K562 (cell line): ENCODE measurements around the gene AGPAT2. TPM values are rescaled to one million over a fixed set of nuclear protein-coding genes. Genes with fewer than 3 reads are reported as not detected.
A peak's percentile ranks its signal among the peaks of the same experiment; 100 is the strongest.

Experiments used
- ARID4B ChIP-seq: sonication (generic); formaldehyde crosslinking; IDR thresholded peaks from 2 replicates; pipeline ENCODE4 v1.8.0; 2022; ENCODE audit warnings: mild to moderate bottlenecking, missing genetic modification reagents
- CEBPB ChIP-seq: fragments of 450-650 bp; IDR thresholded peaks from 2 replicates; pipeline ENCODE4 v1.6.1; 2016; ENCODE audit warnings: missing genetic modification characterization, missing compliant biosample characterization
- CXXC5 ChIP-seq: fragments of 250-450 bp; sonication (Bioruptor Pico); IDR thresholded peaks from 2 replicates; pipeline ENCODE4 v1.8.0; 2022; ENCODE audit warnings: inconsistent platforms, mild to moderate bottlenecking, moderate library complexity
- DIDO1 ChIP-seq: fragments of 450-650 bp; IDR thresholded peaks from 2 replicates; pipeline ENCODE4 v1.6.1; 2016; ENCODE audit warnings: low read depth, missing biosample characterization, missing genetic modification characterization
- DLX4 ChIP-seq: fragments of 250-450 bp; sonication (Bioruptor Pico); IDR thresholded peaks from 2 replicates; pipeline ENCODE4 v1.6.1; 2021; ENCODE audit warnings: mild to moderate bottlenecking
- DPF2 ChIP-seq: fragments of 450-650 bp; IDR thresholded peaks from 2 replicates; pipeline ENCODE4 v1.6.1; 2016
- FOSL1 ChIP-seq: fragments of 200-800 bp; sonication (Bioruptor generic); conservative IDR thresholded peaks from 2 replicates; pipeline ENCODE4 v1.6.1; 2016; ENCODE audit warnings: missing genetic modification characterization, missing compliant biosample characterization
- FOXP4 ChIP-seq: sonication (generic); formaldehyde crosslinking; IDR thresholded peaks from 2 replicates; pipeline ENCODE4 v1.8.0; 2022; ENCODE audit warnings: mild to moderate bottlenecking, missing genetic modification reagents, borderline replicate concordance
- GABPA ChIP-seq: fragments of 200-800 bp; sonication (Bioruptor generic); conservative IDR thresholded peaks from 2 replicates; pipeline ENCODE4 v1.6.1; 2016; ENCODE audit warnings: low read depth, missing genetic modification characterization, missing compliant biosample characterization
- GATAD2B ChIP-seq: fragments of 450-650 bp; IDR thresholded peaks from 2 replicates; pipeline ENCODE4 v1.6.1; 2017; ENCODE audit warnings: mild to moderate bottlenecking, borderline replicate concordance
- HLTF ChIP-seq: fragments of 450-650 bp; IDR thresholded peaks from 2 replicates; pipeline ENCODE4 v1.6.1; 2016
- KLF1 ChIP-seq: fragments of 450-650 bp; IDR thresholded peaks from 2 replicates; pipeline ENCODE4 v1.6.1; 2016; ENCODE audit warnings: missing genetic modification characterization, missing compliant biosample characterization
- KLF13 ChIP-seq: fragments of 450-650 bp; IDR thresholded peaks from 2 replicates; pipeline ENCODE4 v1.6.1; 2016; ENCODE audit warnings: missing genetic modification characterization, low read depth, mild to moderate bottlenecking, missing compliant biosample characterization, moderate library complexity, borderline replicate concordance
- NR2C2 ChIP-seq, 2 experiments: fragments of 200-800 bp in 1 of 2; sonication (Bioruptor generic) in 1 of 2; sonication (generic) in 1 of 2; formaldehyde crosslinking in 1 of 2; IDR thresholded peaks; 2 replicates each; pipeline versions ENCODE4 v1.6.1 to v1.8.0; 2016 to 2022; ENCODE audit warnings: mild to moderate bottlenecking in 1 of 2, missing compliant biosample characterization in 1 of 2, missing genetic modification characterization in 1 of 2, missing genetic modification reagents in 1 of 2
- POLR2G ChIP-seq: fragments of 200-400 bp; formaldehyde crosslinking; IDR thresholded peaks from 2 replicates; pipeline ENCODE4 v1.6.1; 2017; ENCODE audit warnings: low read depth, mild to moderate bottlenecking, antibody characterized with exemption, low read length, moderate library complexity
- RBM22 ChIP-seq: fragments of 200-400 bp; formaldehyde crosslinking; IDR thresholded peaks from 2 replicates; pipeline ENCODE4 v1.6.1; 2018; ENCODE audit warnings: low read length, low read depth; ENCODE audit not compliant: poor library complexity, severe bottlenecking
- ZBED1 ChIP-seq: IDR thresholded peaks from 2 replicates; pipeline ENCODE4 v1.6.1; 2014
- ZBTB43 ChIP-seq: sonication (generic); formaldehyde crosslinking; IDR thresholded peaks from 2 replicates; pipeline ENCODE4 v1.8.0; 2023; ENCODE audit warnings: mild to moderate bottlenecking, missing genetic modification reagents
- ZNF121 ChIP-seq: sonication (generic); formaldehyde crosslinking; conservative IDR thresholded peaks from 2 replicates; pipeline ENCODE4 v1.8.0; 2022; ENCODE audit warnings: missing genetic modification reagents
- ZNF217 ChIP-seq: sonication (generic); formaldehyde crosslinking; IDR thresholded peaks from 2 replicates; pipeline ENCODE4 v1.8.0; 2022; ENCODE audit warnings: mild to moderate bottlenecking, missing genetic modification reagents
- ZSCAN32 ChIP-seq: fragments of 450-650 bp; formaldehyde crosslinking; IDR thresholded peaks from 2 replicates; pipeline ENCODE4 v1.4.0; 2020; ENCODE audit warnings: mild to moderate bottlenecking, moderate library complexity
- polyA plus RNA-seq, 8 experiments: library from polyadenylated mRNA; depleted of rRNA in 4 of 8; stranded (reverse) in 5 of 8; unstranded in 3 of 8; fragments of >200 nt; fragmentation: Nextera tagmentation in 2 of 8; fragmentation: Illumina TruSeq in 1 of 8; extraction: Ambion mirVana in 2 of 8; extraction: Trizol in 1 of 8; gene quantifications; 2 replicates each; pipeline versions ENCODE4 v1.2.1 to v1.2.3, GENCODE V29; 2011 to 2014; ENCODE audit warnings: inconsistent platforms in 1 of 8, missing spikeins in 1 of 8
- total RNA-seq, 7 experiments: library from RNA; depleted of rRNA in 6 of 7; stranded (reverse); fragments of >200 nt in 6 of 7; fragmentation: Illumina TruSeq in 2 of 7; extraction: Trizol in 2 of 7; gene quantifications; 2 replicates each; pipeline versions ENCODE4 v1.2.1 to v1.2.3, GENCODE V29; 2011 to 2021; ENCODE audit warnings: low replicate concordance in 1 of 7

The AGPAT2 gene
- total and polyA plus RNA-seq, 9 of the 15 experiments (the other 6 are each of a cell fraction or from before 2014, with no cell fraction given): 0.13 to 54.5 (median 23.9) TPM

GRCh38 chr9:136693490-136694162 is 6.4 kb upstream of the AGPAT2 start (continued):
- TF ChIP-seq ZBTB43 (CRISPR knock-in tag) (no peak), KLF1 (tag) (0 out of 2 replicates have a peak, but pooled peaks have one; percentile 37), ZSCAN32 (CRISPR knock-in tag) (no peak), DIDO1 (tag) (no peak), ZBED1 (no peak), CXXC5 (no peak), POLR2G (no peak), HLTF (peak; percentile 97; the same call in 1 of the 2 replicates), ZNF217 (no peak), DPF2 (peak; percentile 64), ZNF121 (CRISPR knock-in tag) (no peak), CEBPB (tag) (no peak), NR2C2 (CRISPR knock-in tag; IDR thresholded peaks at IDR 0.05) (no peak), NR2C2 (tag; IDR thresholded peaks at IDR 0.05) (no peak), FOSL1 (tag) (peak; percentile 95), GABPA (tag) (no peak), KLF13 (tag) (no peak), RBM22 (no peak), GATAD2B (no peak), DLX4 (CRISPR knock-in tag) (no peak), ARID4B (CRISPR knock-in tag) (no peak), FOXP4 (CRISPR knock-in tag) (no peak)
